ENCODE results near the gene SLC16A5. TPM values are rescaled to one million over a fixed set of nuclear protein-coding genes. Genes with fewer than 3 reads are reported as not detected.

The SLC16A5 gene
- total RNA-seq, 1 donor from 2014 or later = 7.2 TPM

DNA sequence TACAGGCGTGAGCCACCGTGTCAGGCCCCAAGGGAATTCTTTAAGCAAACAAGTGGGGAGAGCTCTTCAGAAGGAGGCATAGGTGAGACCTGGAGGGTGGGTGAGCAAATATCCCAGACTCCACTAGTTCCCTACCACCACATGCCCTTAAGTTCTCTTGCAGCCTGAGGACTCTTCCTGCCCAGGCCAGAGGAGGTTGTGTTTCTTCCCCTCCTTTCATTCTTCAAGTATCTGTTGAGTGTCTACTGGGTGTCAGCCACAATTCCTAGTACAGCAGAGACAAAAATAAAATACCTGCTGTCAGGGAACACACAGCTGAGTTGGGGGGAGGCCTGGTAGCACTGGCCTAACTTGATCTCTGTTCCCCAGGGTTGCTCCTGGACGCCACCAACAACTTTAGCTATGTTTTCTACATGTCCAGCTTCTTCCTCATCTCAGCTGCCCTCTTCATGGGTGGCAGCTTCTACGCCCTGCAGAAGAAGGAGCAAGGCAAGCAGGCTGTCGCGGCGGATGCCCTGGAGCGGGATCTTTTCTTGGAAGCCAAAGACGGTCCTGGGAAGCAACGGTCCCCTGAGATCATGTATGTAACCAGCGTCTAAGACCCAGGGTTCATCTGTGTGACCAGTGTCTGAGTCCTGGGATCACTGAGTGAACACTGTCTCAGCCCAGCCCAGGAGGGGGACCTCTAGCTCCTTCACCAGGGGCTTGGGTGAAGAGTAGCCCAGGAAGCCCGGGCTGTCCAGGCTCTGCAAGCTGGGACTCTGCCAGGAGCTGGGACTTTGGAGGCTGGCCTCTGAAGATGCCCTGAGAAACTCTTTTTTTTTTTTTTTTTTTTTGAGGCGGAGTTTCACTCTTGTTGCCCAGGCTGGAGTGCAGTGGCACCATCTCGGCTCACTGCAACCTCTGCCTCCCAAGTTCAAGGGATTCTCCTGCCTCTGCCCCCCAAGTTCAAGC, 16.1 kb downstream of the SLC16A5 start:
- ATAC-seq (peak; percentile 70), DNase-seq (no peak)
- intact Hi-C loops (cut with micrococcal nuclease) = no loop called here

- DNase-seq = peak; percentile 52
- intact Hi-C loops (cut with micrococcal nuclease) = no loop called here
- ATAC-seq = peak; percentile 36
Observed at GRCh38 chr17:75105126-75106080, 17.6 kb downstream of the SLC16A5 start.

DNA sequence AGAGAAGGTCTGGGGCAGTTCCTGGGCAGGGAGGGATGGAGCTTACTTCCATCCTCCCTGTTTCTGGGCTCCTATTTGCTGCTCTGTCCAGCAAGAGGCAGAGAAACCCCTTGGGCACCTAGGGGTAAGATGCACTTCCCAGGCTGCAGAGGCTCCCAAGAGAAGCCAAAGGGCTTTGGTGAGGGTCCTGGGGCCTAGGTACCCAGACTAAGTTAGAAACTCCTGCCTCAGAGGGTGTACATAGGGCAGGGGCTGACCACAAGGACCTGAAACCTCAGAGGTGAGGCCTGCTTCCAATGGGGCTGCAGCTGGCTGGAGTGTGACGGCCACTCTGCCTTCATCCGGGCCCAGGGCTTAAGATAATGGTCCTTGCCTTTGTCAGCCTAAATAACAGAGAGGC, 20.4 kb downstream of the SLC16A5 start:
- ATAC-seq = no peak
- DNase-seq = no peak
- intact Hi-C loops (cut with micrococcal nuclease) = no loop called here

DNA sequence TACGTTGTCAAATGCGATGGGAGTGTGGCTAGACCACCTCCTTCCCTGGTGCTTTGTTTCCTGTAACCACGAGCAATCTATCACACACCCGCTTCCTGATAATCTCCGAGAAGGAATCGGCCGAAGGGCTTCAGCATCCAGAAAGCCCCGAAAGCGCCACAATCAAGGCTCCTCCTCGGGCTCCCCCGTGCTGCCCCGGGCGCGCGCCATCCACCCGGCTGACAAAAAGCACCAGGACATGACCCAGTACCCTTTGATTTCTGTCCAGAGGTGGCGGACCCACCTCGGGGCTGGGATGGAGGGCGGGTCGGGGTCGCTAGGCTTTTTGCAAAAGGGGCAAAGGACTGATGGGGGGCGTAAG, 21.3 kb downstream of the SLC16A5 start:
- intact Hi-C loops (cut with micrococcal nuclease) = no loop called here
- DNase-seq (no peak), ATAC-seq (no peak)

DNA sequence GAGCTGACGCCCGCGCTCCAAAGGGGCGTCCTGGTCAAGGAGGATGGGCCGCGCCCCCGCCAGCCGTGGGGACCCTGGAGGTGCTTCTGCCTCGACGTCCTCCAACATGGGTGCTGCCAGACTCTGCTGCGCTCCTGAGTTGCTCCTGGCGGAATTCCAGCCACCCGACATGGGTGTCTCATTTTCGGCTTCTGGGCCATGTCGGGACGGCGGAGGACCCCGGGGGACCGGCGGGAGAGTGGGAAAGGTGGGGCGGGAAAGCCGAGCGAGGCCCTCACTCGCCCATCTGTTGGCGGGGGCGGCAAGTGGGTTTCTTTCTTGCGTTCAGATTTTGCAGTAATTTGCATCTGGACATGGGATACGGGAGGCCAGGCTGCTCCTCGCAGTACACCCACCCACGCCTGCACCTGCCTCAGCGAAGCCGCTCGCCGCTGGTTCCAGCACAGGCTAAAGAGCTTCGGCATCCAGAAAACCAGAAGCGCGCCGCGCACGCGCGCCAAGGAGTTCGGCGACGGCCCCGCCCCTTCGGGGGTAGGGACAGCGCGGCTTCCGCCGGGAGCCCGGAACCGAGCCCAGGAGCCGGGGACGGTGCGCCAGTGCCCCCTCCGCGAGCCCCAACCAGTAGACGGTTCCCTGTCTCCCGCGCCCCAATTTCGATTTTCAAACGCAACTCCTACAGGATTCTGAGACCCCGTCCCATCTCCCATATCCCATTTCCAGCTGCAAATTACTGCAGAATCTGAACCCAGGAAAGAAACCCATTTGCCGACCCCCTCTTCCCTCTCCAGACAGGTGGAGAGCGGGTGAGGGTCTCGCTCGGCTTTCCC, 21.9 kb downstream of the SLC16A5 start, which contains the start of gene ARMC7:
TSS of gene ARMC7 (plus strand) at position 563 of the 827 bp plus-strand sequence. CDS start 320 bp downstream, outside the sequence.
- DNase-seq = peak; percentile 96
- peak; percentile 89 for ATAC-seq
- intact Hi-C loops (cut with micrococcal nuclease) = no loop called here

DNA sequence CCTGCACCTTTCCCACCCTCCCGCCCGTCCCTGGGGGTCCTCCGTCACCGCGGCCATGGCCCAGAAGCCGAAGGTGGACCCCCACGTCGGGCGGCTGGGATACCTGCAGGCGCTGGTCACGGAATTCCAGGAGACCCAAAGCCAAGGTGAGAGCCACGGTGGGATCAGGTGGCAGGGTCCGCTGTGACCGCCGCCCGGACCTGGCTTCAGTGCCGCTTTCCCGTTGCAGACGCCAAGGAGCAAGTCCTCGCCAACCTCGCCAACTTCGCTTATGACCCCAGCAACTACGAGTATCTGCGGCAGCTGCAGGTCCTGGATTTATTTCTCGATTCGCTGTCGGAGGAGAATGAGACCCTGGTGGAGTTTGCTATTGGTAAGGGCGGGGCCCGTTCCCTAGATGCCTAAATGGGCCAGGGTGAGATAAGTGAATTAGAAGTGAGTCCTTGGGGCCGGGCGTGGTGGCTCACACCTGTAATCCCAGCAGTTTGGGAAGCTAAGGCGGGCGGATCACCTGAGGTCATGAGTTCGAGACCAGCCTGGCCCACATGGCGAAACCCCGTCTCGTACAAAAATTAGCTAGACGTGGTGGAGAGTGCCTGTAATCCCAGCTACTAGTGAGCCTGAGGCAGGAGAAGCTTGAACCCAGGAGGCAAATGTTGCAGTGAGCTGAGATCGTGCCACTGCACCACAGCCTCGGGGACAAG, 22.6 kb downstream of the SLC16A5 start:
- peak; percentile 8 for ATAC-seq

GRCh38 chr17:75111777-75112335, 24.1 kb downstream of the SLC16A5 start:
- ATAC-seq (no peak), DNase-seq (no peak)
- intact Hi-C loops (cut with micrococcal nuclease) = no loop called here

More for the DNA sequence above, 22.6 kb downstream of the SLC16A5 start:
- peak; percentile 41 for DNase-seq
- intact Hi-C loops (cut with micrococcal nuclease) = no loop called here

- intact Hi-C loops (cut with micrococcal nuclease) = no loop called here
- peak; percentile 80 for ATAC-seq
- DNase-seq = peak; percentile 85
Observed at GRCh38 chr17:75113798-75114551, 26.2 kb downstream of the SLC16A5 start.

- ATAC-seq = no peak
- no peak for DNase-seq
- intact Hi-C loops (cut with micrococcal nuclease) = no loop called here
Observed at GRCh38 chr17:75114552-75115314, 27.0 kb downstream of the SLC16A5 start.

DNA sequence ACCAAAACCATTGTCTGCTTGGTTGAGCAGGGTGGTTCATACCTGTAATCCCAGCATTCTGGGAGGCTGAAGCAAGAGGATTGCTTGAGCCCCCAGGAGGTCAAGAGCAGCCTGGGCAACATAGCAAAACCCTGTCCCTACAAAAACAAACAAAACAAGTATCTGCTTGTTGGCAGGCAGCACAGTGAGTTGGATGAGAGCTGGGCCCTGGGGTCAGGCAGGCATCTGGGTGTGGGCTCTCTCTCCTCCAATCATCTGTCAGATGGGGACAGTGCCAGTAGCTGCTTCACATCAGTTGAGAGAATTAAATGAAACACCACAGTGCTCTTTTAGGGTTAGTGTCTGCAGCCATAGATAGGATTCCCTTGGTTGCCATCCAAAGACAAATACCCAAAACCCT, 27.8 kb downstream of the SLC16A5 start:
- intact Hi-C loops (cut with micrococcal nuclease) = no loop called here
- ATAC-seq (no peak), DNase-seq (no peak)

GRCh38 chr17:75116737-75117136, 29.0 kb downstream of the SLC16A5 start:
- no peak for DNase-seq
- intact Hi-C loops (cut with micrococcal nuclease) = no loop called here
- ATAC-seq = peak; percentile 24

GRCh38 chr17:75118307-75118706, 30.6 kb downstream of the SLC16A5 start:
- no peak for DNase-seq
- intact Hi-C loops (cut with micrococcal nuclease) = no loop called here
- no peak for ATAC-seq

DNA sequence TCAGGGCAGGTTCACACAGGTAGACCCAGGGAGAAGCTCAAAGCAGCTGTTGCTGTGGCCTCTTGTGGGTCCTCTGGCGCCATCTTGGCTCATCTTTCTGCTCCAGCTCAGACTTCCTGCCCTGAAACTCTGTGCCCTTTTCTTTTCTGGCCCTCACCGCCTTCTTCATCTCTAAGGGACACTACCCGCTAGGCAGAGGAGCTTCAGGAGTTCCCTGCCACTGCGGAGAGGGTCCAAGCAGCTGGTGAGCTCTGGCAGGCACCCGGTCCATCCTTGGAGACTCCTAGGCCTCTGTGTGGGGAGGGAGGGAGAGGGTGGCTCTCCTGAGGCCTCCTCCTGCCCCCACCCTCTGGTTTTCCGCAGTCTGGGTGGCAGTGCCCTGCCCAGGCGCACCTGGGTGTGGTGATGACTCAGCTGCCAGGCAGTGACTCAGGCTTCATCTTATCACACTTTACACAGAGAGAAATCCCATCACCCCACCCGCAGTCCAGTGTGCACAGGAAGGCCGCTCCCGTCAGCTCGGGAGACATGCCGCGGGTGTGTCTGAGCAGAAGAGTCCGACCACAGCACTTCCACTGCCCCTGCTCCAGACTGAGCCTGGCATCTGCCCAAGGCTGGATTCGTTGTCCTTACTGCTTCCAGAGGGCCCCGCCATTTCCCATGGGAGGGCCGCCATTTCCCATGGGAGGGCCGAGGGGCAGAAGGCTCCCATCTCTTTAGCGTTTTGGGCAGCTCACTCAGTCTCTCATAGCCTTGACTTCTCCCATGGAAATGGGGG, 36.5 kb downstream of the SLC16A5 start:
- intact Hi-C loops (cut with micrococcal nuclease) = no loop called here
- peak; percentile 66 for ATAC-seq
- DNase-seq = peak; percentile 56

- ATAC-seq = no peak
- DNase-seq = no peak
- intact Hi-C loops (cut with micrococcal nuclease) = no loop called here
Observed at GRCh38 chr17:75124819-75125162, 37.0 kb downstream of the SLC16A5 start.

DNA sequence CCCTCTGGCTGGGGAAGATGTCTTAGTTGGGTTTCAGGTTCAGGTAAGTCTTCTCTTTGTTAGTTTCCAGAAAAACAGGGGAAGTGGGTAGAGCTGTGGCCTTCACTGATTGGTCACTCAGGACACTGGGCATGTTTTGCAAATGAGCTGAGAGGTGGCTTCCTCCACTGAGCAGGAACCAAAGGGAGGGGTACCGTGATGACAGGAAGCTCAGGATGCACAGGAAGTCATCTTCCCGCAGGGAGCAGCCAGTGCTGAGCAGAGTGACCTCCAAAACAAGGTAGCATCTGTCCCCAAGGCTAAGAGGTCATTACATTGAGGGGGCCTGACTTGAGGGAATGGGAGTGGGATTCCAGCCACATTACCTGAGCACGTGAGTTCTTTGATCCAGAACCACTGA, 38.2 kb downstream of the SLC16A5 start:
- intact Hi-C loops (cut with micrococcal nuclease) = no loop called here
- DNase-seq = no peak
- ATAC-seq = no peak

DNA sequence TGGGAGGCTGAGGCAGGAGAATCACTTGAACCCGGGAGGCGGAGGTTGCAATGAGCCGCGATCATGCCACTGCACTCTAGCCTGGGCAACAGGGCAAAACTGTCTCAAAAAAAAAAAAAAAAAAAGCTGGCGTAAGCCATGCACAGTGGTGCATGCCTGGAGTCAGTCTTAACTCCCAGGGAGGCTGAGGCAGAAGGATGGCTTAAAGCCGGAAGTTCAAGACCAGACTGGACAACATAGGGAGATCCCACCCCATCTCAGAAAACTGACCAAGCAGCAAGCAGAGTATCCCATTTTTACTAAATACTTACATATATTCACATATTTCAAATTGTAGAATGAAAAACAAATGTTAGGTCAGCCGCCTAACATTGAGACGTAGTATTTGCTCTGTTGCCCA, 39.2 kb downstream of the SLC16A5 start:
- DNase-seq (no peak), ATAC-seq (no peak)
- intact Hi-C loops (cut with micrococcal nuclease) = no loop called here

Measured in left ventricle myocardium superior (tissue), 1 donor.